K562 (cell line): ENCODE measurements around the gene SLX9. TPM values are rescaled to one million over a fixed set of nuclear protein-coding genes. Genes with fewer than 3 reads are reported as not detected.

Source experiments
- ATAC-seq: fragments of 200-7000 bp; cut with Tn5 transposase; 3 replicates; pipeline ENCODE4 v1.9.1; 2020; ENCODE audit warnings: moderate library complexity
- BruUV-seq: library from RNA; stranded (reverse); fragments of 400-500 nt; replicated peaks from 2 replicates; lab custom pipeline; 2021; lab: Mats Ljungman, UMichigan
- CTCF ChIA-PET: fragments of 300-600 bp; formaldehyde crosslinking; extraction: SDS; loops from one replicate; lab custom pipeline; 2021; ENCODE audit warnings: low intra/inter-chr PET ratio; lab: Yijun Ruan, JAX
- POLR2A ChIA-PET: fragments of 300-600, 350-650 bp; sonication (Branson Sonifier 250); formaldehyde crosslinking; extraction: SDS; loops from one replicate; lab custom pipeline; 2021; ENCODE audit warnings: antibody characterized with exemption, inconsistent platforms; lab: Yijun Ruan, JAX
- DNase-seq, 4 experiments: peaks; one replicate each; pipeline versions ENCODE4 v3.0.0 to v3.0.0-alpha.2; 2011 to 2018; ENCODE audit warnings: low spot score in 3 of 4, mixed read lengths in 3 of 4; ENCODE audit errors: extremely low read depth in 1 of 4
- FAIRE-seq: peaks from 2 replicates; lab custom pipeline; 2011; peaks lifted over from hg19 to GRCh38; lab: Jason Lieb, UNC
- H2AFZ ChIP-seq: 2 replicates; pipeline ENCODE4 v1.6.0; 2011; ENCODE audit warnings: low read depth, low read length, control low read depth, inconsistent platforms
- H3K27ac ChIP-seq: fragments of 200-600 bp; 3 replicates; pipeline ENCODE4 v1.8.0; 2011; ENCODE audit warnings: low read depth, mild to moderate bottlenecking, control low read depth, inconsistent platforms, low read length, moderate library complexity, mixed read lengths; ENCODE audit errors: extremely low read depth
- H3K27me3 ChIP-seq, 2 experiments: fragments of 300-600 bp in 1 of 2; 2 replicates in 1 of 2; 3 replicates in 1 of 2; pipeline versions ENCODE4 v1.6.0 to v1.8.0; 2011; ENCODE audit warnings: inconsistent platforms in 2 of 2, low read length in 2 of 2, mild to moderate bottlenecking in 1 of 2, mixed read lengths in 1 of 2, moderate library complexity in 1 of 2; ENCODE audit not compliant: control insufficient read depth in 2 of 2, insufficient read depth in 2 of 2
- H3K36me3 ChIP-seq: fragments of 300-600 bp; 3 replicates; pipeline ENCODE4 v1.8.0; 2011; ENCODE audit warnings: mild to moderate bottlenecking, low read length, inconsistent platforms; ENCODE audit not compliant: control insufficient read depth, insufficient read depth
- H3K4me1 ChIP-seq, 2 experiments: fragments of 200-600 bp in 1 of 2; replicated peaks in 1 of 2; 2 replicates in 1 of 2; 3 replicates in 1 of 2; pipeline versions ENCODE4 v1.5.1 to v1.8.0; 2011; ENCODE audit warnings: inconsistent platforms in 2 of 2, low read length in 2 of 2, mild to moderate bottlenecking in 1 of 2, mixed read lengths in 1 of 2, moderate library complexity in 1 of 2; ENCODE audit not compliant: control insufficient read depth in 2 of 2, insufficient read depth in 2 of 2
- H3K4me2 ChIP-seq: 2 replicates; pipeline ENCODE4 v1.6.1; 2011; ENCODE audit warnings: low read length, control low read depth, inconsistent platforms, mixed read lengths; ENCODE audit not compliant: insufficient read depth
- H3K4me3 ChIP-seq: fragments of 200-600 bp; sonication (generic), shearing (Covaris generic); 2 replicates; pipeline ENCODE4 v1.5.1; 2016; ENCODE audit warnings: control low read depth, inconsistent platforms
- H3K79me2 ChIP-seq: fragments of 200-600 bp; 3 replicates; pipeline ENCODE4 v1.8.0; 2011; ENCODE audit warnings: low read length, inconsistent platforms; ENCODE audit not compliant: control insufficient read depth, insufficient read depth
- H3K9ac ChIP-seq, 2 experiments: 2 replicates each; pipeline versions ENCODE4 v1.6.0 to v1.6.1; 2011; ENCODE audit warnings: low read depth in 2 of 2, low read length in 2 of 2, control low read depth in 1 of 2, inconsistent platforms in 1 of 2, mild to moderate bottlenecking in 1 of 2, mixed read lengths in 1 of 2; ENCODE audit not compliant: insufficient read depth in 1 of 2
- H3K9me1 ChIP-seq: one replicate; pipeline ENCODE4 v1.6.0; 2011; ENCODE audit warnings: inconsistent platforms, mild to moderate bottlenecking, low read length, moderate library complexity; ENCODE audit not compliant: control insufficient read depth, insufficient read depth
- H3K9me3 ChIP-seq: replicated peaks from 2 replicates; pipeline ENCODE4 v1.5.1; 2011; ENCODE audit warnings: low read depth, low read length, inconsistent platforms; ENCODE audit not compliant: control insufficient read depth, insufficient read depth
- H4K20me1 ChIP-seq: replicated peaks from 2 replicates; pipeline ENCODE4 v1.6.1; 2011; ENCODE audit warnings: low read length, inconsistent platforms, mixed read lengths; ENCODE audit not compliant: control insufficient read depth, insufficient read depth
- HNRNPLL ChIP-seq: fragments of 200-400 bp; formaldehyde crosslinking; IDR thresholded peaks from 2 replicates; pipeline ENCODE4 v1.6.1; 2017; ENCODE audit warnings: low read length, low read depth, mild to moderate bottlenecking; ENCODE audit not compliant: poor library complexity, severe bottlenecking
- NR0B1 ChIP-seq: fragments of 450-650 bp; IDR thresholded peaks from one replicate; pipeline ENCODE4 v1.6.1; 2018; ENCODE audit warnings: mild to moderate bottlenecking, moderate library complexity; ENCODE audit not compliant: partially characterized antibody
- SPI1 ChIP-seq: IDR thresholded peaks from 2 replicates; pipeline ENCODE4 v1.6.1; 2011; ENCODE audit warnings: low read depth, low read length, control low read depth, borderline replicate concordance
- TRIM24 ChIP-seq, 2 experiments: fragments of 450-650 bp; IDR thresholded peaks; 2 replicates each; pipeline ENCODE4 v1.6.1; 2016
- ZNF3 ChIP-seq: fragments of 250-450 bp; sonication (Bioruptor Pico); IDR thresholded peaks from 2 replicates; pipeline ENCODE4 v1.5.0; 2021; ENCODE audit warnings: mild to moderate bottlenecking, moderate library complexity
- WGBS: fragments of 100-300 bp; shearing (Covaris generic); methylation state at CpG from one replicate; pipeline ENCODE4 v1.1.6; 2016; ENCODE audit warnings: low coverage, mixed read lengths; ENCODE audit not compliant: insufficient coverage; ENCODE audit errors: missing lambda C conversion rate; 5-methylcytosine and 5-hydroxymethylcytosine counted together
- in situ Hi-C: fragments of 300-500 bp; cut with MboI; formaldehyde crosslinking; loops from 4 replicates; pipeline ENCODE4 v1.15.0; 2018; ENCODE audit warnings: inconsistent platforms, mixed read lengths
- intact Hi-C: fragments of 100-400 bp; cut with micrococcal nuclease; formaldehyde crosslinking; loops from 2 replicates; pipeline ENCODE4 v1.14.2; 2022
- polyA plus RNA-seq, 8 experiments: library from polyadenylated mRNA; depleted of rRNA in 4 of 8; stranded (reverse) in 5 of 8; unstranded in 3 of 8; fragments of >200 nt; fragmentation: Nextera tagmentation in 2 of 8; fragmentation: Illumina TruSeq in 1 of 8; extraction: Ambion mirVana in 2 of 8; extraction: Trizol in 1 of 8; gene quantifications; 2 replicates each; pipeline versions ENCODE4 v1.2.1 to v1.2.3, GENCODE V29; 2011 to 2014; ENCODE audit warnings: inconsistent platforms in 1 of 8, missing spikeins in 1 of 8
- total RNA-seq, 7 experiments: library from RNA; depleted of rRNA in 6 of 7; stranded (reverse); fragments of >200 nt in 6 of 7; fragmentation: Illumina TruSeq in 2 of 7; extraction: Trizol in 2 of 7; gene quantifications; 2 replicates each; pipeline versions ENCODE4 v1.2.1 to v1.2.3, GENCODE V29; 2011 to 2021; ENCODE audit warnings: low replicate concordance in 1 of 7

SLX9 gene
- total and polyA plus RNA-seq, 9 of the 15 experiments (the other 6 are each of a cell fraction or from before 2014, with no cell fraction given), result 1.2 to 75.5 (median 16.5) TPM

GRCh38 chr21:44903050-44903685 lies 36.7 kb upstream of the SLX9 start:
- Histone ChIP-seq H3K9me1 (no peaks in the 10 kb centered on the region), H3K9me3 (peaks cover 12% of the 10 kb centered on the region)
- intact Hi-C loops, result no loop called here
- CTCF ChIA-PET, result no interaction called here
- TF ChIP-seq HNRNPLL (no peak), TRIM24 (IDR thresholded peaks at IDR 0.05) (no peak), SPI1 (peak; percentile 39; the same call in 1 of the 2 replicates), NR0B1 (no peak), ZNF3 (CRISPR knock-in tag) (no peak)
- TF ChIP-seq, all 486 proteins: peak for 1
- Histone ChIP-seq H2AFZ (no peak overlapping the region), H3K27me3 (peaks cover 47 to 81% of the 10 kb centered on the region in 2 experiments), H3K9ac (peak overlapping the region in 1 of 2 experiments; percentile 31; a peak in 1 of 4 replicates), H3K4me2 (no peak overlapping the region), H3K4me3 (no peak overlapping the region), H3K79me2 (no peaks in the 10 kb centered on the region), H3K36me3 (no peaks in the 10 kb centered on the region; the same call in 2 of the 3 replicates), H4K20me1 (peaks cover 6% of the 10 kb centered on the region), H3K4me1 (peaks cover 9 to 75% of the 10 kb centered on the region in 2 experiments; a peak in 3 of 5 replicates), H3K27ac (no peak overlapping the region)
- whole genome bisulfite sequencing, result 20% methylated on average over 18 of the region's 18 CpGs
- POLR2A ChIA-PET, result interaction anchor here (0.6 to 0.9 kb wide), 2 partner anchors 99 to 102 kb away, joined by 3 to 5 read pairs; partner anchors contain the start of gene UBE2G2
- no TSS peak for BruUV-seq
- ATAC-seq (no peak), DNase-seq (no peak), FAIRE-seq (no peak)
- in situ Hi-C loops, result no loop called here
